GM12864 (cell line): Measurements from ENCODE around the gene SGCE.

Experiments
- DNase-seq: peaks from one replicate; pipeline ENCODE4 v3.0.0-alpha.2; 2011; ENCODE audit warnings: low read depth
- H3K4me3 ChIP-seq: 2 replicates; pipeline ENCODE4 v1.5.1; 2011; ENCODE audit warnings: mild to moderate bottlenecking, low read depth, low read length, control low read depth
- TF ChIP-seq, protein P1 (sequence below): IDR thresholded peaks from 2 replicates; pipeline ENCODE4 v1.5.1; 2011; ENCODE audit warnings: low read depth, mild to moderate bottlenecking, moderate library complexity, low read length, control low read depth, inconsistent platforms; ENCODE audit errors: missing control alignments

SGCE gene

DNA sequence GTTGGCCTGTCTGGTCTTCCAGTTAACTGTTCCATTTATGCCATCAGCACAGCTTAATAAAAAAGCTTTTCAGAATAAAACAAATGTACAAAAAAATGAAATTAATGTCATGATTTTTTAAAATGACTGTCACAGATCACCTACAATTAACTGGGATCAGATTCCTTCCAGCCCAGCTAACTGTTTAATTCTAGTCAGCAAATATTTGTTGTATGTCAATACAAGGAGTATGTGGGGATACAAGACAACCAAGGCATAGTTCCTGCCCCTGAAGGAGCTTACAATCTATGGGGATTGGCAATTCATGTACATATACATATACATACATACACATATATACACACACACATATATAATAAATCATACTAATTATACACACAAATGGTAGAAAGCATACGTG, 16.5 kb downstream of the SGCE start:
- DNase-seq = no peak
- TF ChIP-seq, protein P1, sequence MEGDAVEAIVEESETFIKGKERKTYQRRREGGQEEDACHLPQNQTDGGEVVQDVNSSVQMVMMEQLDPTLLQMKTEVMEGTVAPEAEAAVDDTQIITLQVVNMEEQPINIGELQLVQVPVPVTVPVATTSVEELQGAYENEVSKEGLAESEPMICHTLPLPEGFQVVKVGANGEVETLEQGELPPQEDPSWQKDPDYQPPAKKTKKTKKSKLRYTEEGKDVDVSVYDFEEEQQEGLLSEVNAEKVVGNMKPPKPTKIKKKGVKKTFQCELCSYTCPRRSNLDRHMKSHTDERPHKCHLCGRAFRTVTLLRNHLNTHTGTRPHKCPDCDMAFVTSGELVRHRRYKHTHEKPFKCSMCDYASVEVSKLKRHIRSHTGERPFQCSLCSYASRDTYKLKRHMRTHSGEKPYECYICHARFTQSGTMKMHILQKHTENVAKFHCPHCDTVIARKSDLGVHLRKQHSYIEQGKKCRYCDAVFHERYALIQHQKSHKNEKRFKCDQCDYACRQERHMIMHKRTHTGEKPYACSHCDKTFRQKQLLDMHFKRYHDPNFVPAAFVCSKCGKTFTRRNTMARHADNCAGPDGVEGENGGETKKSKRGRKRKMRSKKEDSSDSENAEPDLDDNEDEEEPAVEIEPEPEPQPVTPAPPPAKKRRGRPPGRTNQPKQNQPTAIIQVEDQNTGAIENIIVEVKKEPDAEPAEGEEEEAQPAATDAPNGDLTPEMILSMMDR = no peak
- H3K4me3 ChIP-seq = no peak overlapping the region

DNA sequence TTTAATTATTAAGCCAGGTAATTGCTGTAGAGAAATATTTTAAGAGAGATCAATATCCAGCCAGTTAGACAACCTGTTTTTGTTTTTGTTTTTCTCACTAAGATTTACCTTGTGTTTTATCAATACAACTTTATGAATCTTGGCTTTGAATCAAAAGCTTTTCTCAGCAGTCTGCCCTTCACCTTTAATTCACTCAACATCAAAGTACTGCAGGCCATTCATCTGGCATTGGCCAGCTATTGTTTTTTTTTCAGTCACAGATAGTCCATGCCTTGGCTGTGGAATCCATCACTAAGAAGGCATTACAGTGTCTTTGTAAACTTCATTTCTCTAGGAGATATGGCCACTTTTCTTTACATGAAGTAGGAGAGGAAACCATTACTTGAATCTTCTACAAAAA, 20.2 kb downstream of the SGCE start:
- no peak for DNase-seq
- H3K4me3 ChIP-seq = no peak overlapping the region
- TF ChIP-seq, protein P1 = no peak

DNA sequence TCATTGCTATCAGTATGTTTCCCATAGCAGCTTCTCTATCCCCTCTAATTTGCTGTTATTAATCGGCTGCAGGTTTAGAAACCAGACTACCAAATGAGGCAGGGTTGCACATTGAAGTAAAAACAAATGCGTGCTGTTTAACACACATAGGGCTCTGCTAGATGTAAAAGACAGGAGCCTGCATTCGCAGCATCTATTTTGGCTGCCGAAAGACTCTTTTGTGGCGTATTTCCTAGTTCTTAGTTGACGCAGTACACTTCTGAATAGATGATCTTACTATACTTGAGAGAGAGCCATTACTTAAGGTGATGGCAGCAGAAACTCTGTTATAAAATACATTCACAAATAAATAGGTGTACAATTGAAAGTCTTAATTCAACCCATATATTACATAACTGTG, 21.4 kb downstream of the SGCE start:
- TF ChIP-seq, protein P1 = no peak
- no peak for DNase-seq
- H3K4me3 ChIP-seq = no peak overlapping the region

DNA sequence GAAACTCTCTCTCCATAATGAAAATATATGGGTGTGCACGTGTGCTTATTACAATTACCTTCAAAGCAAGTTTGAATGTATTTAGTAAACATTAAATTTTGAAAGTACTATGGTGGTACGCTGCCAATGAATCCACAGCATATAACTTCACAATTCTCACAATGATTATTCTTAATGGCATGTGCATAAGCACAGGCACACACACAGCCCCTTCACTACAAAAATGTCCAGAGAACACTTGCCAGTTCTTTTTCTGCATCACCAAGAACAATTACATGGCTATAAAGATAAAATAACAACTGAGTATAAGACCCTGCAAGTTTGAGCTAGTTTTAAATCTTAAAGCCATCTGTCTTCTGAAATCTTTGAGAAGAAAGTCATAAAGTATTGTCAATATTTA, 22.2 kb downstream of the SGCE start:
- no peak overlapping the region for H3K4me3 ChIP-seq
- DNase-seq = no peak
- TF ChIP-seq, protein P1 = no peak

DNA sequence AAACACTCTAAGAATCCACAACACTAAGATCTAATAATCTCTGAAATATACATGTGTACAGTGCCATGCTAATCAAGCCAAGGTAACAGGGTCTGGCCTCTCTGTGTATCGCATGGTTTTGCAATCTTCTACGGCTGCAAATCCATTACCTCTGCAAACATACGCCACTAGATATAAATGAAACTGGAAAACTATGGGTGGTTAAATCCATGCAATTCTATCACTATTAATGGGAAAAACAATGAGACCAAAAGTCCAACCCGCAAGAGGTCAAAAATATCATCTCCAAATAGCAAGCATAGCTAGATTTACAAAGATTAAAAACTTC, 23.0 kb downstream of the SGCE start:
- no peak overlapping the region for H3K4me3 ChIP-seq
- TF ChIP-seq, protein P1 = no peak
- no peak for DNase-seq

DNA sequence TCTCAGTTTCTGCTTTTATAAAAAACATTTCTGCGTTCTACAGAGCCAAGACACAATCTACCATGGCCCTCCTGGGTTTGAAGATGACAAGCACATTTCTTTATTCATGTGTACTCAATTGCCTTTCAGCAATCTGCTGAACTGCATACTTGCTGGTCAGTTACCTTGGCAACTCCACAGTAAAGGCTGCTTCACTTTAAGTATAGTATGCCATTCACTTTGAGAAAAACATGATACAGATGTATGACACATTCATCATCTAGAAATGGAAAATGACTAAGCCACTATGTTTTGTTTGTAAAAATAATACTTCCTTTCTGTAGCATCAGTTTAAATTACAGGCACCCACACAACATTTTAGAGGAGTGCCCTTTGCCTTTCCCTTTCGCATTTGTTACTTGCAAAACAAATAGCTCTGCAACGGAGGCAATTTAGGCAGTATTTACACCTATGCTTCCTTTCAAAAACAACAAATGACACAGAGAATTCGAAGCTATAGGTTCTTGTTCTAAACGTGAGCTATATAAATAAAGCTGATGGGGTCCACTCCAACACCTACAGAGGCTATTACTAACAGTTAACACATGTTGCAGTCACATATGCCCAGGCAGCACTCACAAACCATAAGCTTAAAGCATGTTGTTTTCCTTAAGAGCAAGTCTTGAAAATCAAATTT, 23.5 kb downstream of the SGCE start:
- no peak overlapping the region for H3K4me3 ChIP-seq
- TF ChIP-seq, protein P1 = no peak
- no peak for DNase-seq

DNA sequence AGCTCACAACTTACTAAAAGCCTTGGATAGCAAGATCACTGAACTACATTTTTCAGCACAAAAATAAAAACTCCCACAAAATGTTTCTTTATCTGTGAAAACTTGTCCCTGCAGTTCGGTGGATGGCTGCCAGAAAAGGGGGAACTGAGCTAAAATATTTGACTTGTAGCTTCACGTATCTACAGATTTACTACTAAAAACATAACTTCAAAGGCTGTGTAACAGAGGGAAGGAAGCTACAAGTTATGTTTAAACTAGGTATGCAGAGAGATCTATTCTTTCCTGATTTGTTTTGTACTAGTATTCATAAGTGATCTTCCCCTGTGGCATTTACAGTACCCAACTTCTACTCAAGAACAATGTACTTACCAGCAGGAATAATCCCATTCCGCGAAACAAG, 25.1 kb downstream of the SGCE start:
- DNase-seq = no peak
- H3K4me3 ChIP-seq = no peak overlapping the region
- TF ChIP-seq, protein P1 = no peak
